OCI-LY7 (cell line): ENCODE results near the gene MVK. TPM values are rescaled to one million over a fixed set of nuclear protein-coding genes. Genes with fewer than 3 reads are reported as not detected.
A peak's percentile ranks its signal among the peaks of the same experiment; 100 is the strongest.

Source experiments
- Bru-seq: library from RNA; stranded (reverse); fragments of 400-500 nt; gene quantifications from one replicate; lab custom pipeline; 2021; lab: Mats Ljungman, UMichigan
- BruChase-seq, 2 experiments: library from RNA; stranded (reverse); fragments of 400-500 nt; gene quantifications; one replicate each; lab custom pipeline; 2021; lab: Mats Ljungman, UMichigan
- BruUV-seq: library from RNA; stranded (reverse); fragments of 400-500 nt; replicated peaks from 2 replicates; lab custom pipeline; 2021; lab: Mats Ljungman, UMichigan
- CTCF ChIA-PET: fragments of 300-600 bp; sonication (Branson Sonifier 250); formaldehyde crosslinking; loops from one replicate; lab custom pipeline; 2022; ENCODE audit warnings: antibody characterized with exemption; ENCODE audit not compliant: unreplicated experiment; lab: Charles Lee
- POLR2A ChIA-PET: fragments of 300-600 bp; sonication (Branson Sonifier 250); formaldehyde crosslinking; loops from one replicate; lab custom pipeline; 2022; ENCODE audit warnings: antibody characterized with exemption; lab: Charles Lee
- DNase-seq: peaks from one replicate; pipeline ENCODE4 v3.0.0-alpha.2; 2015; ENCODE audit warnings: low spot score
- H2AFZ ChIP-seq: fragments of 200-600 bp; sonication (generic), shearing (Covaris generic); 2 replicates; pipeline ENCODE4 v1.6.1; 2014; ENCODE audit warnings: mild to moderate bottlenecking, antibody characterized with exemption, low read length, moderate library complexity
- H3K27ac ChIP-seq: fragments of 200-600 bp; sonication (generic); 2 replicates; pipeline ENCODE4 v1.5.1; 2014; ENCODE audit warnings: mixed run types, low read depth, mild to moderate bottlenecking, moderate library complexity, low read length, inconsistent platforms; ENCODE audit not compliant: poor library complexity, severe bottlenecking
- H3K36me3 ChIP-seq: fragments of 200-600 bp; sonication (generic); 2 replicates; pipeline ENCODE4 v1.6.1; 2014; ENCODE audit warnings: mild to moderate bottlenecking, antibody characterized with exemption, low read length, moderate library complexity, mixed read lengths; ENCODE audit not compliant: insufficient read depth
- H3K4me1 ChIP-seq: fragments of 200-600 bp; sonication (generic); 2 replicates; pipeline ENCODE4 v1.5.1; 2014; ENCODE audit warnings: mild to moderate bottlenecking, low read length; ENCODE audit not compliant: insufficient read depth, poor library complexity, severe bottlenecking
- H3K4me2 ChIP-seq: fragments of 200-600 bp; sonication (generic); 2 replicates; pipeline ENCODE4 v1.6.1; 2014; ENCODE audit warnings: mild to moderate bottlenecking, low read length
- H3K4me3 ChIP-seq: fragments of 200-600 bp; sonication (generic); 2 replicates; pipeline ENCODE4 v1.5.1; 2014; ENCODE audit warnings: mild to moderate bottlenecking, low read depth, low read length; ENCODE audit not compliant: poor library complexity, severe bottlenecking
- H3K79me2 ChIP-seq: fragments of 200-600 bp; sonication (generic); 2 replicates; pipeline ENCODE4 v1.6.1; 2016; ENCODE audit warnings: low read depth, mild to moderate bottlenecking, low read length, moderate library complexity, mixed read lengths; ENCODE audit not compliant: insufficient read depth
- H3K9me2 ChIP-seq: fragments of 200-600 bp; sonication (generic); 2 replicates; pipeline ENCODE4 v1.6.1; 2016; ENCODE audit warnings: mild to moderate bottlenecking, low read length, mixed read lengths; ENCODE audit not compliant: insufficient read depth
- H3K9me3 ChIP-seq: fragments of 200-600 bp; sonication (generic); 2 replicates; pipeline ENCODE4 v1.6.1; 2014; ENCODE audit warnings: mild to moderate bottlenecking, mixed run types, low read length, mixed read lengths
- H4K20me1 ChIP-seq: fragments of 200-600 bp; sonication (generic); 2 replicates; pipeline ENCODE4 v1.6.1; 2014; ENCODE audit warnings: mild to moderate bottlenecking, antibody characterized with exemption, low read length, moderate library complexity, mixed read lengths; ENCODE audit not compliant: insufficient read depth
- EZH2phosphoT487 ChIP-seq: fragments of 200-600 bp; sonication (generic); IDR thresholded peaks from 2 replicates; pipeline ENCODE4 v1.6.1; 2018; ENCODE audit warnings: low read depth, borderline replicate concordance, mild to moderate bottlenecking, mixed run types, antibody characterized with exemption, low read length, moderate library complexity, mixed read lengths
- intact Hi-C: fragments of 100-400 bp; cut with micrococcal nuclease; formaldehyde crosslinking; loops from one replicate; pipeline ENCODE4 v1.10.0; 2022; ENCODE audit not compliant: unreplicated experiment
- long read RNA-seq: library from polyadenylated mRNA; stranded (forward); transcript quantifications from one replicate; pipeline ENCODE4 v2.0.0, GENCODE V29; 2022
- total RNA-seq, 2 experiments: library from RNA; depleted of rRNA in 1 of 2; stranded (reverse); fragments of >200 nt in 1 of 2; shearing (Covaris generic) in 1 of 2; gene quantifications; 2 replicates each; pipeline ENCODE4 v1.2.3, GENCODE V29; 2014 to 2022
- TF ChIP-seq, protein P1 (sequence below): fragments of 200-600 bp; sonication (generic); conservative IDR thresholded peaks from 2 replicates; pipeline ENCODE4 v1.5.1; 2014; ENCODE audit warnings: mild to moderate bottlenecking, antibody characterized with exemption, low read length, moderate library complexity, mixed read lengths

The MVK gene
- total RNA-seq (2014; rRNA removed; shearing (Covaris generic)) = 20.0 and 27.0 TPM in 2 replicates
- total RNA-seq (2022) = 35.2 and 47.4 TPM in 2 replicates
- percentile 64 among the genes with signal in this experiment for Bru-seq, nascent RNA
- percentile 70 among the genes with signal in this experiment for BruChase-seq, experiment 1, labeled RNA remaining after a 6-hour chase
- percentile 71 among the genes with signal in this experiment for BruChase-seq, experiment 2, labeled RNA remaining after a 2-hour chase
- long read RNA-seq, full-length matches to known transcripts = 62 of 70 reads
- long read RNA-seq, partial matches to known transcripts = 2 of 70 reads
- long read RNA-seq, other reads (novel, unspliced or antisense) = 6 of 70 reads

DNA sequence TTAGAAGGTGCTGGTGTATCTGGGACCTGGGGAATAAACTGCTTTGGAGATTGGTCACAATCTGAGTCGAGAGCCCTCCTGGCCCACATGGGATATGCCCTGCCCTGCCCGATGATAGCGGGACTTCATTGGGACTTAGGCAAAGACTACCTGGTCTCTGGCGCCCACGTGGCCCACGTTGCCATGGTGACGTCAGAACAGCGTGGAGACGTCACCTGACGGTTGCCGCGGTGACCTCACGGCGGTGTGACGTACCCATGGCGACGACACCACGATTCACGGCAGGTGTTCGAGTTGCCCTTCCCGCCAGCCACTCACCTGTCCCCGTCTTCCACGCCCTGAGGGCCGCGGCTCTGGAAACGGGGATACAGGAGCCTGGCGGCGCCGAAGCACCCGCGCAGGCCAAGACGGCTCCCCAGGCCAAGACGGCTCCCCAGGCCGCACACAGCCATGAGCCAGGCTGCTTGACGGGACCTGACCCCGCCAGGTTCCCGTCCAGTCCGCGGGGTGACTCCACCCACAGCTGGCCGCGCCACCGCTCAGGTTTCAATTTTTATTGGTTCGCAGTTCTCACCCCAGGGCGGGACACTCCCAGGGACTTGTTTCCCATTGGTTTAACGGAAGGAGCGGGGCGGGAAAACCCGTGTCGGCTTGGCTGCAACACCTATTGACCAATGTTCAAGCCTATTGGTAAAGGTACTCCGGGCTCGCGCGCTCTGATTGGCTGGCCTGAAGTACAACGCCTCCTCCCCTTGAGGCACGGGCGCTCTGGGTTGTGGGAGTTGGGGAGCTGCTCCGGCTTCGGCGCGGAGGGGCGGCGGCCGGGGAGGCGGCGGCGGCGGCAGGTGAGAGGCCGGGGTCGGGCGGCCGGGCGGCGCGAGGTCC lies at the start of gene MVK, which contains the start of gene MMAB:
Gene MVK (plus strand): TSS at position 766 of the 885 bp plus-strand sequence. CDS start 1,029 bp downstream, outside the sequence.
Gene MMAB (minus strand): TSS at position 476 of the 885 bp plus-strand sequence. CDS start 24 bp downstream, at position 452.
- Histone ChIP-seq H3K4me3 (peak within 1 kb of the TSS; percentile 75), H3K9me3 (no peaks in the 10 kb centered on the region), H3K4me1 (peaks cover 17% of the 10 kb centered on the region), H3K79me2 (peaks cover 4% of the 10 kb centered on the region; the same call in 1 of the 2 replicates), H3K9me2 (no peaks in the 10 kb centered on the region), H2AFZ (peak within 1 kb of the TSS; percentile 93), H3K36me3 (peaks cover 39% of the 10 kb centered on the region), H4K20me1 (no peaks in the 10 kb centered on the region), H3K4me2 (peak within 1 kb of the TSS; percentile 98), H3K27ac (peak within 1 kb of the TSS; percentile 65)
- CTCF ChIA-PET = interaction anchor here (0.5 kb wide), 1 partner anchor 35 kb away, joined by 3 read pairs; no protein-coding TSS in a partner anchor
- DNase-seq = peak; percentile 99
- intact Hi-C loops = no loop called here
- no peak for TF ChIP-seq EZH2phosphoT487
- TF ChIP-seq, protein P1, sequence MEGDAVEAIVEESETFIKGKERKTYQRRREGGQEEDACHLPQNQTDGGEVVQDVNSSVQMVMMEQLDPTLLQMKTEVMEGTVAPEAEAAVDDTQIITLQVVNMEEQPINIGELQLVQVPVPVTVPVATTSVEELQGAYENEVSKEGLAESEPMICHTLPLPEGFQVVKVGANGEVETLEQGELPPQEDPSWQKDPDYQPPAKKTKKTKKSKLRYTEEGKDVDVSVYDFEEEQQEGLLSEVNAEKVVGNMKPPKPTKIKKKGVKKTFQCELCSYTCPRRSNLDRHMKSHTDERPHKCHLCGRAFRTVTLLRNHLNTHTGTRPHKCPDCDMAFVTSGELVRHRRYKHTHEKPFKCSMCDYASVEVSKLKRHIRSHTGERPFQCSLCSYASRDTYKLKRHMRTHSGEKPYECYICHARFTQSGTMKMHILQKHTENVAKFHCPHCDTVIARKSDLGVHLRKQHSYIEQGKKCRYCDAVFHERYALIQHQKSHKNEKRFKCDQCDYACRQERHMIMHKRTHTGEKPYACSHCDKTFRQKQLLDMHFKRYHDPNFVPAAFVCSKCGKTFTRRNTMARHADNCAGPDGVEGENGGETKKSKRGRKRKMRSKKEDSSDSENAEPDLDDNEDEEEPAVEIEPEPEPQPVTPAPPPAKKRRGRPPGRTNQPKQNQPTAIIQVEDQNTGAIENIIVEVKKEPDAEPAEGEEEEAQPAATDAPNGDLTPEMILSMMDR = no peak
- BruUV-seq = no TSS peak
- POLR2A ChIA-PET = interaction anchor here (0.6 to 2.1 kb wide), 11 partner anchors 8 to 418 kb away, joined by 3 to 14 read pairs (median 3); no protein-coding TSS in a partner anchor

DNA sequence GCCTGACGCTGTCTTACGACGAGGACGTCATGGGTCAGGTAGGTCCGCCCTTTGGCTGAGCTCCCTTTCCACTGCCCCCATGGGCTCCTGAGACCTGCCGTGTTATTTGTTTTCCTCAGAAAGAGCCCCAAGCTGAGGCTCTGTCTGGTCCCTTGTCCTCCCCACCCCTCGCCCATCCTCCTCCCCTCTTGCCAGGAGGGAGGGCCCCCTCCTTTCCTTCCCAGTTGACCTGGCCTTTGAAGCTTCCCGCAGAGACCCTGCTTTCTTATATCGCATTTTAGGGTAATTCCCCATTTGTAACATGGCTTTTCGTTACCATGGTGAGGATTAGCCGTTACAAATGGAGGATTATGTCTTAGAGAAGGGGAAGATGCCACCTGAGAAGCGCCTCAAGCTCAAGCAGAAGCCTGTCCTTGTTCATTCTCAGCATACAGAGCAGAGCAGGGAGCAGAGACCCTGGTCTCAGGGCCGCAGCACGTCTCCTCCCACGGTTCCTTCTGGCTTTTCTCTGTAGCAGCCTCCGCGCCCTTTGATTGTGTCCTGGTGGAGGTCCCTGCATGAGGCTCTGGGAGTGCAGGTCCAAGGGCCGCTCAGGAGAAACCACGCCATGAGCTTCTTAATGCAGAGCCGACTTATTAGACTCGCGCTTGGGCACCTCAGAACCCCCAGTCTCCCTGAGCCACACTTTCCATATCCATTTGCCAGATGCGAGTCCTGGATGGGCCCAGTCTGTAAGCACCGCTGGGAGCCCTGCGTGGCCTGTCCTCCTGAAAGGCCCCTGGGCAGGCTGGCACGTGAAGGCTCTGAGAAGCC lies 48.9 kb upstream of the MVK start:
- H3K4me2 ChIP-seq = no peak overlapping the region

More for the DNA sequence above, 48.9 kb upstream of the MVK start:
- Histone ChIP-seq H4K20me1 (no peaks in the 10 kb centered on the region), H3K4me3 (no peak overlapping the region), H2AFZ (no peak overlapping the region), H3K9me3 (no peaks in the 10 kb centered on the region), H3K79me2 (no peaks in the 10 kb centered on the region), H3K9me2 (no peaks in the 10 kb centered on the region), H3K27ac (no peak overlapping the region), H3K4me1 (no peaks in the 10 kb centered on the region), H3K36me3 (peaks cover 22% of the 10 kb centered on the region; the same call in 1 of the 2 replicates)
- ChIA-PET POLR2A (interaction anchor here (0.5 kb wide), 1 partner anchor 105 kb away, joined by 4 read pairs; no protein-coding TSS in a partner anchor), CTCF (no interaction called here)
- no peak for DNase-seq
- BruUV-seq = no TSS peak
- TF ChIP-seq, protein P1 = no peak
- TF ChIP-seq EZH2phosphoT487 = no peak
- intact Hi-C loops = no loop called here
